Measurements from ENCODE around the gene PRR35. TPM values are rescaled to one million over a fixed set of nuclear protein-coding genes. Genes with fewer than 3 reads are reported as not detected.

The PRR35 gene
- total RNA-seq, 2 experiments from 2014 or later = not detected

DNA sequence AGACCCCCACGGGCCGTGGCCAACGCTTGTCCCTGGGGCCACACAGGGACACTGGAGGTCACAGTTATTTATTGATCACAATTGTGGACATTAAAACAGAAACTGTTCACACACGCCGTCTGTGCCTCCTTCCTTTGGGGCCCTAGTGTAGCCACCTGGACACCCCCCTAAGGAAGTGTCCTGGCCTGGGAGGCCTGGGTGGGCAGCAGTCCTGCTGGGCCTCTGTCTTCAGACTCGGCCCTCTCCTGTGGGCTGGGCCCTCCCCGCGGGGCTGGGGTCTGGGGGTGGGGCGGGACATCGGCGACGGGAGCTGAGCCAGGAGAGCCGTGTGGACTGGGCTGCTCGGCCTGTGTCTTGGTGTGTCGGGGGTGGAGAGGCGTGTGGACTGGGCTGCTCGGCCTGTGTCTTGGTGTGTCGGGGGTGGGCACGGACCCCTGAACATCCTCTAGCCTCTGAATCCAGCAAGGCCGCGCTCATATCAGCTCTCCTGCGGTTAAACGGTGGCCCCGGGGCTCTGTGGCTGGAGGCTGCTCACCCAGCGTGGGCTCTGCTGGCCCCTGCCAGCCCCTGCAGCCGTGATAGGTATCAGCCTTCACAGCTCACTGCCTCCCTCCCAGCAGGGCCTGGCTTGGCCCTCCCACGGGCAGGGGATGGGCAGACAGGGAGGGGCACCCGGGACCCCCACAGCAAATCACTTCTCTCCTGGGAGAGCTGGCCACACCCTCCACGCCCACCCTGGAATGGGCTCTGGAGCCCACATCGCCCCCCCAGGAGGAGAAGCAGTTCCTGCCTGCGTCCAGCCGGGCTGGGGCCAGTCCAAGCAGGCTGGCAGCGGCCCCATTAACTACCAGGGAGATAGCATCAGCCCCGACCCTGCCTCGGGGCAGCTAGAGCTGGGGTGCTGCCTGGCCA lies 5.5 kb downstream of the PRR35 start:
- CTCF ChIA-PET = no interaction called here
- Mint-ChIP-seq H3K4me3 (no peak overlapping the region), H3K36me3 (ENCODE audit: low read depth) (no peaks in the 10 kb centered on the region), H3K27ac (no peak overlapping the region), H3K9me3 (no peaks in the 10 kb centered on the region), H3K27me3 (no peaks in the 10 kb centered on the region), H3K4me1 (ENCODE audit: low read depth) (peaks cover 16% of the 10 kb centered on the region)
- intact Hi-C loops (cut with micrococcal nuclease) = no loop called here
- POLR2A ChIA-PET = no interaction called here
- TF ChIP-seq CTCF (IDR thresholded peaks at IDR 0.05) = no peak
- no peak for ATAC-seq
- no peak for DNase-seq

DNA sequence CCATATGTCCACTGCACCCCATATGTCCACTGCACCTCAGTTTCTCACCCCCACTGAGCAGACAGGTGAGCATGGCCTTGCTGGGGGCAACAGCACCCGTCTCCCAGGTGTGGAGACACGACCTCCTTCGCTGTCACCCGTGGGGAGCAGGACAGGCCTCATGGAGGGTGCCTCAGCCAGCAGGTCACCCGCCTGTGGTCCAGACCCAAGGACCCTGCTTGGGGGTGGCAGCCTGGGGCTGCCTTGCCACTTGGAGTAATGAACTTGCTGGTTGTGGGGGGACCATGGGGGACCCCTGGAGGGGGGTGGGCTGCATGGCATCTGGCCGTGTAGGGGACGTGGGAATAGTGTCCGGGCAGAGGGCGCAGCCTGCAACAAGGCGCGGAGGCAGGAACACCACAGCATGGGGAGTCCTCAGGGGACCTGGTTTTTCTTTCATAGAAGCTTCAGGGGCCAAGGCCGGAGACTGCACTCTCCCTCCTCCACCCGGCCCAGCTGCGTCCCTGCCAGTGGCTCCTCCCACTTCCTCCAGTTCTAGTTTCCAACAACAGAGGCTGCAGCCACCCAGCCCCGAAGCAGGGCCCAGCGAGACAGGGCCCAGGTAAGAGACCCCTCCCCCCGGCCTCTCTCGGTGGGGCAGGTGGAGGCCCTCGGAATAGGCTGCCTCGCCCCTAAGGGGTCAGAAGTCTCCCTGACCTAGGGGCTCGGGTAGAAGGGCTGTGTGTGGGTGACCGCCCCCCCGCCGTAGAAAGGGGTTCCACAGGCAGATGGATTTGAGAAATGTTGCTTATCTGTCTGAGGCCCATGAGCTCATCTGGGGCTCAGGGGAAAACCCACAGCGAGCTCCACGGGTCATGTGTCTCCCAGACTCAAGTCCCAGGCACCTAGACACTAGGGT lies 6.5 kb downstream of the PRR35 start, which contains the start of gene NHLRC4:
Gene NHLRC4 (plus strand): TSS at position 531 of the 898 bp plus-strand sequence. CDS start 1,043 bp downstream, outside the sequence.
- POLR2A ChIA-PET = interaction anchor here (0.9 to 1.5 kb wide), 4 partner anchors 10 to 236 kb away, joined by 3 to 5 read pairs (median 4); partner anchors contain the start of gene WDR90

DNA sequence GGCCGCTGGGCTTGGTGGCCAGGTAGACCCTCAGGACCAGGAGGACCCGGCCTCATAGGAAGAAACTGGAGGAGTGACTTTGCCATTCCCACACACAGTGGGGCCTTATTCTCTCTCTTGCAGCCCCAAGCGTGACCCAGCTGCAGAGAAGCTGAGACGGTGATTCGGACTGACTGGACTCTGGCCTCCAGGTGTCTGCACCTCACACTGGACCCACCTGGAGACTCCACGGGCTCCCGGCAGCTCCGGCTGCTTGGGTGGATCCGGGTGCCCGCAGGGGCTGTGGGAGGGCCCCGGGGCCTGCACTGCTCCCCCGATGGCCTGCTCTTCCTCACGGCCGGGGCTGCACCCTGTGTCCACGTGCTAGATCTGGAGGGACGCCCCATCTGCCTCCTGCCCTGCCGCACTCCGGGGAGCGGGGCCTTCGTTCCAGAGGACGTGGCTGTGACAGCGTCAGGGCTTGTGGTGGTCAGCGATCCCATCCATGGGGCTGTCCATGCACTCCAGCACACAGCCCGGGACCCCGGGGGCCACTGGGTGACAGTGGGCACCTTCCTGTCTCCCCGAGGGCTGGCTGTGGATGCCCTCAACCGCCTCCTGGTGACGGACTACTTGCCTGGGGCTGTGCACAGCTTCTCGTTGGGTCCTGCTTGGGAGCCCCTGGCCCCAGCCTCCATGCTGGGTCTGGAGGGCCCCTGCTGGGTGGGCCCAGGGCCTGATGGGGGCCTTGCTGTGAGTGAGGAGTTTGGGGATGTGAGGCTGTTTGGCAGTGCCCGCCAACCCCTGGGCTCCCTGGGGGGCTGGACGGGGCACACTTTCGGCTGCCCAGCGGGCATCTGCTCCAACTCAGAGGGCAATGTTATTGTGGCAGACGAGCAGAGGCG lies 7.4 kb downstream of the PRR35 start:
- Mint-ChIP-seq H3K9me3 (no peaks in the 10 kb centered on the region), H3K4me3 (peak overlapping the region; percentile 38), H3K4me1 (ENCODE audit: low read depth) (peaks cover 29% of the 10 kb centered on the region), H3K27me3 (no peaks in the 10 kb centered on the region), H3K36me3 (ENCODE audit: low read depth) (no peaks in the 10 kb centered on the region), H3K27ac (peak overlapping the region; percentile 70)
- POLR2A ChIA-PET = interaction anchor here (0.9 to 1.5 kb wide), 4 partner anchors 9 to 235 kb away, joined by 3 to 5 read pairs (median 4); partner anchors contain the start of gene WDR90
- intact Hi-C loops (cut with micrococcal nuclease) = no loop called here
- CTCF ChIA-PET = interaction anchor here (0.6 to 1.0 kb wide), 2 partner anchors 27 to 42 kb away, joined by 3 read pairs; no protein-coding TSS in a partner anchor
- no peak for DNase-seq
- no peak for ATAC-seq
- no peak for TF ChIP-seq CTCF (IDR thresholded peaks at IDR 0.05)

More for the DNA sequence above, 6.5 kb downstream of the PRR35 start, which contains the start of gene NHLRC4:
- no peak for TF ChIP-seq CTCF (IDR thresholded peaks at IDR 0.05)
- H3K27ac Mint-ChIP-seq = peak within 1 kb of the TSS; percentile 70
- H3K4me3 Mint-ChIP-seq = peak within 1 kb of the TSS; percentile 38
- H3K36me3 Mint-ChIP-seq (ENCODE audit: low read depth) = no peaks in the 10 kb centered on the region
- H3K27me3 Mint-ChIP-seq = no peaks in the 10 kb centered on the region
- CTCF ChIA-PET = interaction anchor here (0.6 to 1.0 kb wide), 2 partner anchors 26 to 43 kb away, joined by 3 read pairs; no protein-coding TSS in a partner anchor
- peak; percentile 63 for ATAC-seq
- intact Hi-C loops (cut with micrococcal nuclease) = no loop called here
- peak; percentile 79 for DNase-seq
- no peaks in the 10 kb centered on the region for H3K9me3 Mint-ChIP-seq
- peaks cover 27% of the 10 kb centered on the region for H3K4me1 Mint-ChIP-seq (ENCODE audit: low read depth)

- ChIA-PET POLR2A (interaction anchor here (0.8 to 1.5 kb wide), 3 partner anchors 40 to 81 kb away, joined by 3 to 4 read pairs (median 3); partner anchors contain the start of genes METTL26 and WDR90), CTCF (no interaction called here)
- H3K36me3 Mint-ChIP-seq (ENCODE audit: low read depth) = no peaks in the 10 kb centered on the region
- peak overlapping the region; percentile 89 for H3K27ac Mint-ChIP-seq
- ATAC-seq (no peak), DNase-seq (no peak)
- peak overlapping the region; percentile 83 for H3K4me3 Mint-ChIP-seq
- no peaks in the 10 kb centered on the region for H3K9me3 Mint-ChIP-seq
- TF ChIP-seq CTCF (IDR thresholded peaks at IDR 0.05) = no peak
- H3K27me3 Mint-ChIP-seq = no peaks in the 10 kb centered on the region
- peaks cover 29% of the 10 kb centered on the region for H3K4me1 Mint-ChIP-seq (ENCODE audit: low read depth)
- intact Hi-C loops (cut with micrococcal nuclease) = no loop called here
Observed at GRCh38 chr16:568401-569258, 8.4 kb downstream of the PRR35 start.

Data from activated CD8-positive, alpha-beta T cell treated with anti-CD3 and anti-CD28 coated beads for 36 hours (primary cell).